Stimulated activated CD4-positive, alpha-beta T cell treated with anti-CD3 and anti-CD28 coated beads, Interleukin-12 subunit alpha, Interleukin-12 subunit beta, amount 100 ng/mL, for 24 hours (primary cell): ENCODE results near the gene ZNF771.

Experiments
- DNase-seq, 2 experiments: peaks; one replicate each; pipeline ENCODE4 v3.0.0-alpha.2; 2020; ENCODE audit warnings: low read depth in 2 of 2

Gene ZNF771

GRCh38 chr16:30464078-30464477 is 56.7 kb downstream of the ZNF771 start:
- no peak for DNase-seq
